Right lung (tissue), 5 donors: Measurements from ENCODE around the gene RXRA. TPM values are rescaled to one million over a fixed set of nuclear protein-coding genes. Genes with fewer than 3 reads are reported as not detected.

Experiments
- DNase-seq, 2 donors: peaks; one replicate each; pipeline ENCODE4 v3.0.0-alpha.2; 2013
- polyA plus RNA-seq, 5 donors: library from polyadenylated mRNA; unstranded; fragments of 120-200 nt; gene quantifications; one replicate each; pipeline versions ENCODE4 v1.2.1 to v1.2.3, GENCODE V29; 2013; ENCODE audit warnings: inconsistent platforms in 1 of 5, low replicate concordance in 1 of 5; ENCODE audit not compliant: insufficient read length in 5 of 5, insufficient read depth in 1 of 5

RXRA gene
- polyA plus RNA-seq, 5 donors = 34.3 to 68.9 (median 47.8) TPM

DNA sequence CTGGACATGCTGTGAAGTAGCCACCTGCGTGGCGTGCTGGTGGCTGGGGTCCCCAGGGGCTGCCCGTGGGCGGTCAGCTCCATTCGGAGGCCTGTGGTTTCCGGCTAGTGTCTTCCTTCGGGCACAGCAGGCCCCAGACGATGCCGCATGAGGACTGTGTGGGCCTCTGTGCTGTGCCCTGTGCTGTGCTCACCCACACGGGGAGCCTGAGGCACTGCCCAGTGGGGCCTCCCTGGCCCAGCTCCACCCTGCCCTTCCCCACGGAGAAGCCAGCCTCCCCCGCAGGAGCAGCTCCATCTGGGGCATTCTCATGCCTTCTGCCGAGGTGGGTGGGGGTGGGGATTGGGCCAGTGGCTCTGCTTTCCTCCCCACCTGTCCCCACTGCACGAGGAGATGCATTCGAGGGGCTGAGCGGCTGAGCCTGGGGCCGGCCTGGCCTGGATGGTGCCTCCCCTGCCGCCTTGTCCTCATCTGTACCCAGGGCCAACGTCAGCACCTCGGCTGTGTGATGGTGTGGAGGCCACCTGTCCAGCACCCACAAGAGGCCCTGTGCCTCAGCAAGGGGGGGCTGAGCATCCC lies 24.2 kb downstream of the RXRA start:
- no peak for DNase-seq

DNA sequence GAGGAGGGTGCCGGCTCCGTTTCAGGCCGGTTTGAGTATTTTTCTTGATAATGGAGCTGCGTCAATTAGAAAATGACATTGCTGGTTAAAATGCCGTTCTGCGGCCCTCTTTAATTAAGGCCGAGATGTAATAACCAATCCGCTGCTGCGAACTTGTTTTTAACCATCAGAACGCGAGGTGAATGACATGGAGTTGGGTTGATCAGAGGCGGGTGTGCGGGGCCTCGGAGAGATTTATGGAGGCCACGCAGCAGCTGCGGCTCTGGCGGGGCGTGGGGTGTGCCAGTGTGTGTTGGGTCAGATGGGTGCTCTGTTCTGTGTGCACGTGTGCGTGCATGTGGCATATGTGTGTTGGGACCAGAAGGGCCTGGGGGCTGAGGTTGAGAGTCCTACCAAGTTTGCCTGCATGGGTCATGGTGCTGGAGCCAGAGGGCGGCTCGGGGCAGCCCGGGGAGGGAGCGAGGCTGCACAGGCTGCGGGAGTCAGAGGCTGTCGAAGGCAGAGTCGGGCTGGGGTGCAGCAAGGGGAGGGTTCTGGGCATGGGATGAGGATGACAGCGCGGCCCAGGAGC lies 25.4 kb downstream of the RXRA start:
- no peak for DNase-seq

DNA sequence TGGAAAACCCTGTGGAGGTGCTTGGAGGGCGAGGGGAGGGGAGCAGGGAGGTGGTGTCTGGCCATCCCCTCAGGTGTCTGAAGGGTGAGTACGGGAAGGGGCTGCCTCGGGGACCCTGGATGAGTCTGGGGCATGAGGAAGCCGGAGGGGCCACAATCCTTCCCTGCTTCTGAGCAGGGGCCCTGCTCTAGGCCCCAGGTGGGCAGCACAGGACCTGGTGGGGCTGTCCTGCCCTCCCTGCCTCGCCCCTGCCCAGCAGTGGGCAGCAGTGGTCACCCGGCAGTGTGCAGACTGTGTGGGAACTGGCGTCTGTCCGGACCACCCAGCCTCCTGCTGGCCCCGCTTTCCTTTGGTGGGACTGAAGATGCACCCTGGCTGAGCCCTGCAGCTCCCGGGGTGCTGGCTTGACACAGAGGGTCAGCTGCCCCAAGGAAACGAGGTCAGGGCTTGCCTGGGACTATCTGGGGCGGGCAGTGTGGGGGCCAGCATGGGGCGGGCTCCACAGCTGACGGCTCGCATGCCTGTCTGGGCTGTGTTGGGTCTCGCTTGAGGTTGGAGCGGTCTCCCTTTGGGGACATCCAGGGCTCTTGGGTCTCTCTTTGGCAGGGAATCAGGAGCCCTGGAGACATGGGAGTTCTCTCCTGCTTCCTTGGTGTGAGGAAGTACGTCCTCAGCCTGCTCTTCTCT lies 26.1 kb downstream of the RXRA start:
- no peak for DNase-seq

GRCh38 chr9:134353539-134353938 lies 27.3 kb downstream of the RXRA start:
- DNase-seq = no peak

DNA sequence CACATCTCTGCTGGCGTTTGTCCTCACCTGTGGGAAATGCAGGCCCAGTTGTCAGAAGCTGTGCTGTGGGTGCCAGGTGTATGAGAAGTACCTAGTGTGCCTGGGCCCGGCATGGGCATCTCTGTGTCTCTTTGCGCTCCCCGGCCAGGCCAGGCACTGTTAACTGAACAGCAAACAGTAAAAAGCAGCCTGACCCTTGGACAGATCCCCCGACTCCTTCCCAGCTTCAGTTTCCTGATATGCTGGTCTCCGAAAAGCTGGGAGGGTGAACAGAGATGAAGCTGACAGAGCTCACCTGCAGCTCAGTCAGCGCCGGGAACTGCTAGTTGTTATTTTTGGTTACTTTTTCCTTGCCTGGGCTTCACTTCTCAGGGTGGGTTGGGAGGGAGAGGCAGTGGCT lies 28.9 kb downstream of the RXRA start:
- no peak for DNase-seq

DNA sequence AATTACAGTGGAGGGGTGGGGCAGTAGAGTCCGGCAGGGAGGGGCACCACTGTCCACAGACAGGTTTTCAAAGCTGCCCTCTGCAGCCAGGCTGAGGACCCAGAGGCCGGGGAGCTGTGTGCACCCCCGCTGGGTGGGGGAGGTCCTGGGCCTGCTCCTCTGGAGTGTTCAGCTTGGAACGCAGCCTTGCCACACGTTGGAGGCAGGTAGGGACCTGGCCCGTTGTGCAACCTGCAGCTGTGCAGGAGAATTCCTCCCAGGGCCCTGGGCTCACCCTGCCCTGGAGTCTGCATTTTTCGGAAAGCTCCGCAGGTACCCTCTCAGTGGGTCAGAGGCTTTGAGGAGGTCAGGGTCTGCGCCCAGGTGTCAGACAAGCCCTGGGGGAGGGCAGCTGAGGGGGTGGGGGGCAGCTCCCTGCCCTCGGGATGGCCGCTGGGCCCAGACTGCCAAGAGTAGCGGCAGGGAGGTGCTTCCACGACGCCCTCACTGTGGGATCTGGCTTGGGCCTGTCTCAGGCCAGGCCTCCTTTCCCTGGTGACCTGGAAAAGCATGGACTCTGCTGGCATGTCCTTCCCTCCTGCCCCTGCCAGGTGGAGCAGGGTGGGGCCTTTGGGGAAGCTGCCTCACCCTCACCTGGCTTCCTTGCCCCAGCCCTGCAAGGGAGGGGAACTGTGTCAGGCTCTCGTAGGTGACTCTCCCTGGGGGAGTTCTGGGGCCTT lies 29.5 kb downstream of the RXRA start:
- no peak for DNase-seq

DNA sequence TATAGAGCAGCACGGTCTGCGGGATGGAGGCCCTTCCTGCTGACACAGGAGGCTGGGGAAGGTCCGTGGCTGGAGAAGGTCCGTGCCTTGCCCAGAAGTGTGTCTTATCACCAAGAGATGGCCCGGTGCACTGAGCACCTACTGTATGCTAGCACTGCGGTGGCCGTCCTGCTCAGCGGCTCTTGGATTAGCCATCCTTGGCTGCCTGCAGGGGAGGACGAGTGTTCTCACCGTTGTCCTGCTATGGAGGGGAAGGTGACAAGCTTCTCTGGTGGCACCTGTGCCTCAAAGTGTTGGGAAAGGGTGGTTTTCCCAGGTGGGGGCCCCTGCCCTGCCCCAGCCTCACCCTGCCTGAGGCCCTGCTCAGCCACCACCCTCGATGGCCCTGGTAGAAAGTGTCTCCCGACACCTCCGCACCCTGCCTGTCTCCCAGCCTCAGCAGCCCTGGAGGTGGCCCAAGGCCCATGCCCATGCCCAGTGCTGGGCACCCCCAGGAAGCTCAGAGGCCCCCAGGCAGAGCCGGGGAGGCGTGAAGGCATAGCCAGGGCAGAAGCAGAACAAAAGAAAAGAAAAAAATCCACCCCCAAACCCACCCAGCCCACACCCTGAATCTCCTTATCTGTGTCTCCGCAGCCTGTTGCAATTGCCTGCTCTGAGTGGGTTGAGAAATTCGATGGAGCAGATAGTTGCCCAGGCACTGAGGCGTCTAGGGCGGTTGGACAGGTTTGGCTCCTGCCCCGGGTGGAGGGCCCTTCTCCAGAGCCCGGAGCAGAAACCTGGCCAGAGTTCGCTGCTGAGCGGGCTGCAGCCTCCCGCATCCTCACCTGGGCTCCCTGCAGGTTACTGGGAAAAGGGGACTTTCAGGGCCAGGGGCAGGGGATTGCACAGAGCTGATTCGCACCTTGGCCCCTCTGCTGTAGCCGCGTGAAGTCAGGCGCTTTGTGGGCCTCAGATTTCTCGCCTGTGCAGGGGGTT lies 30.5 kb downstream of the RXRA start:
- peak in 1 of 2 donors; percentile 51 for DNase-seq

GRCh38 chr9:134357631-134358025 lies 31.4 kb downstream of the RXRA start:
- no peak for DNase-seq

- no peak for DNase-seq
Measured at GRCh38 chr9:134358026-134358661, 31.9 kb downstream of the RXRA start.

GRCh38 chr9:134358662-134359319 lies 32.5 kb downstream of the RXRA start:
- no peak for DNase-seq

GRCh38 chr9:134359493-134360179 lies 33.4 kb downstream of the RXRA start:
- DNase-seq = no peak

DNA sequence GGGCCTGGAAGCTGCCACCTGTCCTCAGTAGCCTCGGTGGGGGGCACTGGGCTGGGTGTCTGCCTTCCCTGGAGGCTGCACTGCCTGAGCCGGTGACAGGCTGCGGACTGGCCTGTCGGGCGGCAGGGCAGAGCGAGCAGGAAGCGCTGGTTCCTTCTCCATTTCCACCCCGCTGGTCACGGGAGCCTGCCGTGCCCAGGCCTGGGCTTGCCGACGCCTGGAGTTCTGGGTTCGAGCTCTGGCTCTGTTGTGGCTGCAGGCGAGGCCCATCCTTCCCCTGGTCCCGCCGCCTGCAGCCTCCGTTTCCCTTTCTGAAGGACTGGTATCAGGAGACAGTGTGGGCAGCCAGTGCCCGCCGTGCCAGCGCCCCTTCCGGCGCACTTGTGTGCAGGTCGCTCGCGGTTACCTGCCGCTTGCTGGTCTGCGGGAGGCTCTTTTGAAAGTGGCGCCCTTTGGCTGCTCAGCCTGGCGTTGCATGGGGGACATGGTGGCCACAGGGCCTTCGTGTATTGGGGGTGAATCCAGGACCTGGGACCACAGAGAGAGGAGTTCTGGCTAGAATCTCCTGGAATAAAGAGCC lies 34.0 kb downstream of the RXRA start:
- DNase-seq = no peak

GRCh38 chr9:134360897-134361296 lies 34.6 kb downstream of the RXRA start:
- DNase-seq = no peak

GRCh38 chr9:134361426-134361825 lies 35.2 kb downstream of the RXRA start:
- no peak for DNase-seq

DNA sequence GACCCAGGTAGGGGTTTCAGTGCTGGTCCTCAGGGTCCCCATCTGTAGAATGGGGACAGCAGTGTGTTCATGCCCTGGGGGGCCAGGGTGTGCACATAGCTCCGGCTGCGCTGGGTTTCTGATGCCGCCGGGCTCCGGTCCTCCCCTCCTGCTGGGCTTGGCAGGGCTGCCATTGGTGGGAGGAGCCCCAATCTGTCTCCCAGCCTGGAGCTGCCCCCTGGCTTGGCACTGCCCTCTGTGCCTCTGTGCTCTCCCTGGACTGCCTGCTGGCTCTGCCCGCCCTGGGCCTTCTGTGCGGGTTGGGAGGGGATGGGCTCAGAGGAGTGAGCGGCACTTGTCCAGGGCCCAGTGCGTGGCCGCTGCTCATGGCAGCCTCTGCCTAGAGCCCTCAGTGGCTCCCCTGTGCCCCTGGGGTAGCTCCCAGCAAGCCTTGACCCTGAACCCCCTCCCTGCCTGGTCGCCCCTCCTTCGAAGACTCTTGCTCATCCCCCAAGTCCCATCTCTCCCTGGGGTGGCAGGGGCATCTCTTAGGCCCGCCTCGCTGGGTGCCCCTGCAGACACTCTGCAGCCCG lies 35.7 kb downstream of the RXRA start:
- no peak for DNase-seq

GRCh38 chr9:134363450-134363849 lies 37.2 kb downstream of the RXRA start:
- no peak for DNase-seq

- DNase-seq = no peak
Measured at GRCh38 chr9:134364391-134365114, 38.3 kb downstream of the RXRA start.

GRCh38 chr9:134365115-134365596 lies 38.9 kb downstream of the RXRA start:
- DNase-seq = no peak
